Fibroblast of skin of left biceps (primary cell): ENCODE measurements around the gene FAIM.
"Not testable (repeated sequence)": the region's sequence is repeated elsewhere in the genome, so short reads cannot be mapped to it uniquely, and the experiment has no call there.

Source experiments
- DNase-seq, 2 experiments: peaks; one replicate each; pipeline ENCODE4 v3.0.0-alpha.2; 2013; ENCODE audit warnings: low read depth in 2 of 2

Gene FAIM

GRCh38 chr3:138601661-138602060 is 6.9 kb upstream of the FAIM start:
- DNase-seq, result not testable (repeated sequence)

DNA sequence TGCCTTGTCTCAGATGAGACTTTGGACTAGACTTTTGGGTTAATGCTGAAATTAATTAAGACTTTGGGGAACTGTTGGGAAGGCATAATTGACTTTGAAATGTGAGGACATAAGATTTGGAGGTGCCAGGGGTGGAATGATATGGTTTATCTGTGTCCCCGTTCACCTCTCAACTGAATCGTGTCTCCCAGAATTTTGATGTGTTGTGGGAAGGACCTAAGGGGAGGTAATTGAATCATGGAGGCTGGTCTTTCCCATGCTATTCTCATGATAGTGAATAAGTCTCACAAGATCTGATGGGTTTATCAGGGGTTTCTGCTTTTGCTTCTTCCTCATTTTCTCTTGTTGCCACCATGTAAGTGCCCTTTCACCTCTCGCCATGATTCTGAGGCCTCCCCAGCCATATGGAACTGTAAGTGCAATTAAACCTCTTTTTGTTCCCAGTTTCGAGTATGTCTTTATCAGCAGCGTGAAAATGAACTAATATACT is 4.4 kb upstream of the FAIM start:
- DNase-seq, result not testable (repeated sequence)

DNA sequence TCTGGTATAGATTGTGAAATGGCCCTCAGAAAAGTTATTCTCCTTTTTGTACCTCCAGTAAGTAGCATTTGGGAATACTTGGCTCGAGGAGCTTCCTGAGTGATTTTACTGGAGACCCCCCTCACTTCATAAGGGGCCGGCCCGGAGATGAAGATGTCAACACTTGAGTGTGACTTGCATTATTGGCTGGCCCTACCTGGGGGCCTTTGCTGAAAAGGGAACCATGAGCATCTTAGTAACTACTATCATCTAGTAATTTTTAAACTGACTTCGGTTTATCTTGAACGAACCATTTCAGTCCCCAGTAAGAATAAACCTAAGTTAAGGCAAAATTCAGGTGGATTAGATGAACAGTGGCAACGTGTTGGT is 1.3 kb downstream of the FAIM start:
- no peak for DNase-seq

DNA sequence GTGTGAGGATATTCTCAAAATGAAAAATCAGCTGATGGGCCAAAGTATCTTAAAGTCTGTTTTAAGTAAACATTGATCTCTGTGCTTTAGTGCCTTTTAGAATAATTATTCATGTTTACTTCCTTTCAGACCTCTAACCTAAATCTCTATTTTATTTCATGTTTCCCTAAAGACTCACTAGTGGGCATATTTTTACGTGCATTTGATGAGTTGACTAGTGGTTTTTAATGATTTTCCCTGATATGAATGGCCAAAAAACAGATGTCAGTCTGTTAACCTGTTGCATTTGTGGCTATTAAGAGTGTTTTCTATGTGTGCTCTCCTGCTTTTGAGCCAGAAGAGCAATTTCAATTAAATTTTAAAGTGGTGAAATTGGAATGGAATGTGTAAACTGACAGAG is 6.9 kb downstream of the FAIM start:
- no peak for DNase-seq

- DNase-seq, result no peak
These were observed 11.9 kb downstream of the FAIM start for GRCh38 chr3:138620431-138620830.

- DNase-seq, result no peak
These were observed 15.9 kb downstream of the FAIM start for GRCh38 chr3:138624518-138624917.

DNA sequence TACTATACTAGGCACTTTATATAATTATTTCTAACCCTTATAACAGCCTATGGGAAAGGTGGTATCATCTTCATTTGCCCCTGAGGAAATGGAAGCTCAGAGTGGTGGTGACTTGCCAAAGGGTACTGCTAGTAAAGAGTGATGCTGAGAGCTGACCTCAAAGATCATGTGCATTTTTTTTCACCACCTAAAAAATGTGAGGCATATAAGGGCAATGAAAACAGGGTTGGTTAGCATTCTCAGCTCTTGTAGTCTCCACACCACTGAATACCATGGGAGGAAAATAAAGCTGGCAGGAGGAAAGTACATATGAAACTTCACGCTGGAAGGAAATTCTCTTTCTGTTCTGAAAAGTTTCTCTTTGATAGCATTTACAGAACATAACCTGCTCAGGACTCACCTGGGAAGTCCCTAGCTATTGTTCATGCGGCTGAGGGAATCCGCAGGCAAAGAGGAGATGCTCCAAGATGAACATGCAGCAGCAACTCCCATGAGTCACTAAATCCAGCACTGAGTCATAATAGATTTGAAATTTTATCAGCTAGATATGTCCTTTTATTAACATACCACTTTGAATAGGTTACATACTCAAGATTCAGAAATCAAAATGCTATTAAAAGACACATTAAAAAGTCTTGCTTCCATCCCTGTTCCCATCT is 17.3 kb downstream of the FAIM start:
- DNase-seq, result no peak

GRCh38 chr3:138629526-138629925 is 21.0 kb downstream of the FAIM start:
- DNase-seq, result no peak

GRCh38 chr3:138638641-138639040 is 30.1 kb downstream of the FAIM start:
- no peak for DNase-seq

DNA sequence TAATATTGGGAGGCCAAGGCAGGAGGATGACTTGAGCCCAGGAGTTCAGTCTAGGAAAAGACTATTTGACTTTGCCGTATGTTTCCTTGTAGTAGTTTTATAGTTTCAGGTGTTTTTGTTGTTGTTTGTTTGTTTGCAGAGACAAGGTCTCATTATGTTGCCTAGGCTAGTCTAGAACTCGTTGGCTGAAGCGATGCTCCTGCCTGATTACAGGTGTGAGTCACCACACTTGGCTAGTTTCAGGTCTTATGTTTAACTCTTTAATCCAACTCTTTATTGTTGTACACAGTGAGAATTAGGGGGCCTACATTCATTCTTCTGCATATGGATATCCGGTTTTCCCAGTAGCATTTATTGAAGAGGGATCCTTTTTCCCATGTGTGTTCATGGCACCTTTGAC is 32.0 kb downstream of the FAIM start:
- DNase-seq, result no peak

DNA sequence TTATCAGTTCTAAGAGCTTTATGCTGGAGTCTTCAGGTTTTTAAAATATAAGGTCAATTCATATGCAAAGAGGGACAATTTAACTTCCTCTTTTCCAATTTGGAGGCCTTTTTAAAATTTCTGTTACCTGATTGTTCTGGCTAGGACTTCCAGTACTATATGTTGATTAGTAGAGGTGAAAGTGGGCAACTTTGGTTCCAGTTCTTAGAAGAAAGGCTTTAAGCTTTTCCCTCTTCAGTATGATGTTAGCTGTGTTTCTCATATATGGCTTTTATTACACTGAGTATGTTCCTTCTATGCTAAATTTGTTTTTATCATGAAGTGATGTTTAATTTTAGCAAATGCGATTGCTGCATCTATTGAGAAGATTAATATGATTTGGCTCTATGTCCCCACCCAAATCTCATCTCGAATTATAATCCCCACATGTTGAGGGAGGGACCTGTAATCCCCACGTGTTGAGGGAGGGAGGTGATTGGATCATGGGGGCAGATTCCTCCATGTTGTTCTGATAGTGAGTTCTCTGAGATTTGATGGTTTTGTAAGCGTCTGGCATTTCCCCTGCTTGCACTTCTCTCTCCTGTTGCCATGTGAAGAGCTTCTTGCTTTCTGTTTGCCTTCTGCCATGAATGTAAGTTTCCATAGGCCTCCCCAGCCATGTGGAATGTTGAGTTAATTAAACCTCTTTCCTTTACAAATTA is 33.8 kb downstream of the FAIM start:
- no peak for DNase-seq

DNA sequence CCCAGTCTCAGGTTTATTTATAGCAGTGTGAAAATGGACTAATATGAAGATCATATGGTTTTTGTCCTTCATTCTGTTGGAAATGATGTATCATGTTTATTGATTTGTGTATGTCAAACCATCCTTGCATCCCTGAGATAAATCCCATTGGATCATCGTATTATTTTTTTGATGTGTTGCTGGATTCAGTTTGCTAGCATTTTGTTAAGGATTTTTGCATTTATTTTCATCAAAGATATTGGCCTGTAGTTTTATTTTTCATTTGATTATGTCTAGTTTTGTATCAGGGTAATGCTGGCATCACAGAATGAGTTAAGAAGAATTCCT is 34.3 kb downstream of the FAIM start:
- DNase-seq, result no peak

GRCh38 chr3:138646008-138646407 is 37.4 kb downstream of the FAIM start:
- no peak for DNase-seq

DNA sequence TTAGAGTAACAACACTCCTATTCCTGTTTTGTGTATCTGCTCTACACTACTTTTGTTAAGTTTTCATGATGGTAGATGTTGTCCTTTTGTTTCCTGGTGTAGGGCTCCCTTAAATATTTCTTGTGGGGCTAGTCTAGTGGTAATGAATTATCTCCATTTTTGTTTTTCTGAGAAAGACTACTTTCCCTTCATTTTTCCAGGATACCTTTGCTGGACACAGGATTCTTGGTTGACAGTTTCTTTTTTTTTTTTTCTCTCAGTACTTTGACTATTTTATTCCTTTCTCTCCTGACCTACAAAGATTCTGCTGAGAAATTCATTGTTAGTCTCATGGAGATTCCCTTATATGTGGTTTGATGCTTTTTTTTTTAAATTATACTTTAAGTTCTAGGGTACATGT is 37.9 kb downstream of the FAIM start:
- no peak for DNase-seq

DNA sequence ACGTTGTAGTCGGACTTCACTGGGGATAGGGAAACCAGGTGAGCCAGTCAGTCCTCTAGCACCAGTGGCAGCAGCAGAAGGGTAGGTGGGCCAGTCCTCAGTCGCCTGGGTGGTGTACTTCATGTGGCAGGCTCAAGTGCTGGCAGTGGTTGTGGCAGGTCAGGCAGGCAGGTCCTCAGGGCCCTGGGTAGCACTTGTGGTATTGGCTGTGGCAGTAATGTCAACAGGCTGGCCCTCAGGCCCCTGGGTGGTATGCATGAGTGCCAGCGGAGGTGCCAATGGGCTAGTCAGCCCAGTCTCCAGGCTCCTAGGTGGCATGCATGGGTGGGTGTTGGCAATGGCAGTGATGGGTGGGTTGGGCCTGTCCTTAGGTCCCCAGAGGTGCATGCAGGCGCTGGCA is 40.6 kb downstream of the FAIM start:
- no peak for DNase-seq

DNA sequence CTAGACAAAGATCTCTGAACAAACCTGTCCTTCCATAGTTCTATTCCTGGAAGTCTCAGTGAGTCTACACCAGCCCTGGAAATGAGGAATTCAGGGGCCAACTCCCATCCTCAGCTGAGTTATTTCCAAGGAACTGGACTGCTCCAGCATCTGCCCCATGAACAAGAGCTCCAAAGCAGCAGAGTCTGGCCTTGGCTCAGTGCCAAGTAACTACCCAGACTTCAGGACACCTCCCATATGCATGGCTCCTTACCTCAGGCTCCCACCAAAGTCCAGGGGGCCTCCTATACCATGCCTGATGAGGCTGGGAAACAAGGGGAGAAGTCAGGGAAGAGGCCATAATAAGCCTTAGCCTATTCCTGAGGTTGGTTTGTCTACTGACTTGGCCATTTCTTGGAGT is 45.0 kb downstream of the FAIM start:
- DNase-seq, result no peak

DNA sequence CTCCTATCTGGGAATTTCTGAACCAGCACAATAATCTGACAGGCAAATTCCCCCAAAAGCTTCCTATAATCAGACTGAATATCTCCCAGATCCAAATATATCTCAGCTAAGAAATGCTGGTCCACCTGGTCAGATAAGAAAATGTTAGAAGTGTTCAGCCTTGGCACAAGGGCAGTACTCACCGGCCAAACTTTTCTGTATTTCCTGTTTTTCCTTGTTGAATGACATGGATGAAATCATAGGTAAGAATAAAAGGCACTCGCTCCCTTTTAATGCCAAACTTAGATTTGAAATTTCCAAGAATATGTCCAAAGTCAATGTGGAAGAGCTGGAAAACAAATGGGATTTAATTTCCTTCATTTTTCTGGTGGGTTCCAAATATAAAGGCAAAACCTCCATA is 48.9 kb downstream of the FAIM start:
- no peak for DNase-seq

GRCh38 chr3:138668107-138668506 is 59.5 kb downstream of the FAIM start:
- no peak for DNase-seq

DNA sequence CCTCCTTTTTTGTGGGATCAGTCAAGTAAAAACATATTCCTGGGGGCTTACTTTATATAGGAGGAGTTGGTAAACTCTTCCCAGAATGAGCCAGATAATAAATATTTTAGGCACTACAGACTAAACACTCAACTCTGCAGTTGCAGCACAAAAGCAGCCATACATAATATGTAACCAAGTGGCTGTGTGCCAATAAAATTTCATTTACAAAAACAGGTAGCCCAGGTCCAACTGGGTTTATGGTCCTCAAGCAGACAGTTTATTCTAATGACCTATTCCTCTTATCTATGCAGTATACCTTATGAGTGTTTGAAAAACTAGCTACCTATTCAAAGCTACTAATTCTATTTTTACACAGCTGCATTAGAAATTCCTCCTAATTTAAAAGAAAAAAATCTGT is 61.8 kb downstream of the FAIM start:
- DNase-seq, result no peak

GRCh38 chr3:138673641-138674530 is 65.3 kb downstream of the FAIM start:
- DNase-seq, result peak; percentile 50 to 57

DNA sequence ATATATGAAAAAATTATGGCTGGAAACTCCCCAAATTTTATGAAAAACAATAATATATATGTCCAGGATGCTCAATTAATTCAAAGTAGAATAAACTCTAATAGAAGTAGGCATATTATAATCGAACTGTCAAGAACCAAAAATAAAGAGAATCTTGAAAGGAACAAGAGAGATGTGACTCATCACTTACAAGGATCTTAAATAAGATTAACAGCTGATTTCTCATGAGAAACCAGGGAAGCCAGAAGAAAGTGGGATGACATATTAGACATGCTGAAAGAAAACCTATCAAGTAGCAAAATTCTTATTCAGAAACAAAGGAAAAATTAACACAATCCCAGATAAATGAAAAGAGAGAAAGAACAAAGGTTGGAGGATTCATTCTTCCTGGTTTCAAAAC is 66.8 kb downstream of the FAIM start:
- no peak for DNase-seq

DNA sequence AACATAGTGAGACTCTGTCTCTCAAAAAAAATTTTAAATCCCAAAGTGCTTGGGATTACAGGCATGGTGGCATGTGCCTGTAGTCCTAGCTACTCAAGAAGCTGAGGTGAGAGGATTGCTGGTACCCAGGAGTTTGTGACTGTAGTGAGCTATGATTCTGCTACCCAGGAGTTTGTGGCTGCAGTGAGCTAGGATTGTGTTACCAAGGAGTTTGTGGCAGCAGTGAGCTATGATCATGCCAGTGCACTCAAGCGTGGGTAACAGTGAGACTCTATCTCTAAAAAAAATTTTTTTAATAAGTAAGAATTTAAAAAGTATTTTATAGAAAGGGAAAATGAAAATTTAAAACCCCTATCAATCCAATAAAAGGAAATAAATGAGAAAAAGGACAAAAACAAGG is 69.5 kb downstream of the FAIM start:
- DNase-seq, result no peak

- no peak for DNase-seq
These were observed 70.4 kb downstream of the FAIM start for GRCh38 chr3:138678874-138679392.
